Measurements from ENCODE around the gene CLRN2. TPM values are rescaled to one million over a fixed set of nuclear protein-coding genes. Genes with fewer than 3 reads are reported as not detected.

The CLRN2 gene
- total and polyA plus RNA-seq, 2 of the 4 experiments (the other 2 are of a cell fraction) = not detected

DNA sequence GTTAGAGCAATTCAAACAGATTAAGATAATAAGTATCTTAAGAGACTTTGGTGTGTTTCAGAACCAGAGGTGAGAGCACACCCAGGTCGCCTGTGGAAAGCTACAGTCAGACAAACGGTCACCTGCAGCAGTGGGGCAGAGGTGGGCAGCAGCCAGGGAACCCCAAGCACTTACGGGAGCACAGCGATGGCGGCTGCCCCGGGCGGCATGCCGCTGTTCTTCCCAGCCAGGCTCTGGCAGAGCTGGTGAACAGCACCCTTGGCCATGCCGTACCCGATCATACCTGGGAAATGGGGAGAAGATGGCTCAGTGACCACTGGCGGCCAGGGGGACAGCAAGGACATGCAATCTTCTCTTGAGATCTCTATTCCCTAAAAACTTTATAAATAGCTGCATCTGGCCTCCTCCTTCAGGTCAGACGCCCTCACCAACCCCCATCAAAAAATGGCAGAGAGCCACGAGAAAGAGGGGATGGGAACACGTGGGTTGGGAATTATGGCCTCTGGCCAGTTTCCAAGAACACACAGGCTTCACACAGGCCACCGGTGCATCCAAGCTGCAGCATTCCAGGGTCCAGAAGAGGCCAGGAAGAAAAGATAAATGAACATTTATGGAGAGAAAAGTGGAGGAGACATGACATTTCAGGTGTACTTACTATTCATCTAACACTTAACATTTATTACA lies 22.8 kb upstream of the CLRN2 start:
- no peak for TF ChIP-seq MAFK (IDR thresholded peaks at IDR 0.05; ENCODE audit: low read depth, low read length)
- TF ChIP-seq MAZ (IDR thresholded peaks at IDR 0.05; ENCODE audit: borderline replicate concordance, low read depth, low read length) = no peak
- TF ChIP-seq CTCF (conservative IDR thresholded peaks at IDR 0.05; ENCODE audit: low read depth, low read length) = no peak
- no peak for TF ChIP-seq POLR2A (IDR thresholded peaks at IDR 0.05; ENCODE audit: low read depth, low read length)
- no peak for TF ChIP-seq ELK1 (IDR thresholded peaks at IDR 0.05; ENCODE audit: borderline replicate concordance, low read depth, low read length)
- TF ChIP-seq FOS (IDR thresholded peaks at IDR 0.05; ENCODE audit: low read depth, low read length) = no peak
- TF ChIP-seq, protein P1, sequence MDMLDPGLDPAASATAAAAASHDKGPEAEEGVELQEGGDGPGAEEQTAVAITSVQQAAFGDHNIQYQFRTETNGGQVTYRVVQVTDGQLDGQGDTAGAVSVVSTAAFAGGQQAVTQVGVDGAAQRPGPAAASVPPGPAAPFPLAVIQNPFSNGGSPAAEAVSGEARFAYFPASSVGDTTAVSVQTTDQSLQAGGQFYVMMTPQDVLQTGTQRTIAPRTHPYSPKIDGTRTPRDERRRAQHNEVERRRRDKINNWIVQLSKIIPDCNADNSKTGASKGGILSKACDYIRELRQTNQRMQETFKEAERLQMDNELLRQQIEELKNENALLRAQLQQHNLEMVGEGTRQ (IDR thresholded peaks at IDR 0.05; ENCODE audit: low read depth, low read length) = no peak
- no peak for TF ChIP-seq BHLHE40 (IDR thresholded peaks at IDR 0.05; ENCODE audit: low read depth, low read length)
- no peak for TF ChIP-seq RAD21 (IDR thresholded peaks at IDR 0.05; ENCODE audit: low read length)
- TF ChIP-seq NFE2L2 (IDR thresholded peaks at IDR 0.05; ENCODE audit: low read depth, low read length) = no peak
- TF ChIP-seq RFX5 (IDR thresholded peaks at IDR 0.05; ENCODE audit: low read depth, low read length) = no peak
- no peak for TF ChIP-seq RCOR1 (IDR thresholded peaks at IDR 0.05; ENCODE audit: insufficient replicate concordance, low read length)
- TF ChIP-seq MXI1 (IDR thresholded peaks at IDR 0.05; ENCODE audit: borderline replicate concordance, low read depth, low read length) = no peak
- TF ChIP-seq CHD1 (IDR thresholded peaks at IDR 0.05; ENCODE audit: low read depth, low read length) = no peak
- no peak for TF ChIP-seq CEBPB (IDR thresholded peaks at IDR 0.05; ENCODE audit: low read depth, low read length)
- no peak for TF ChIP-seq SMC3 (IDR thresholded peaks at IDR 0.05; ENCODE audit: low read depth, low read length)
- in situ Hi-C loops (cut with MboI; ENCODE audit: low sequenced_read_pairs) = no loop called here
- DNase-seq (no peak), ATAC-seq (ENCODE audit: low read depth) (no peak)
- no peak overlapping the region for H3K4me2 ChIP-seq (ENCODE audit: low read depth, low read length)
- no peak overlapping the region for H2AK9ac ChIP-seq (replicated peaks; ENCODE audit: low read depth, low read length, poor library complexity)
- H3K36me3 ChIP-seq (ENCODE audit: control insufficient read depth, insufficient read depth, low read length) = peaks cover 28% of the 10 kb centered on the region
- H2BK5ac ChIP-seq (ENCODE audit: low read depth, low read length, poor library complexity, severe bottlenecking) = no peak overlapping the region
- peaks cover 3% of the 10 kb centered on the region; the same call in 1 of the 2 replicates for H3K4me1 ChIP-seq (ENCODE audit: control insufficient read depth, insufficient read depth, low read length)
- H2AK5ac ChIP-seq (ENCODE audit: low read depth, low read length) = no peak overlapping the region
- intact Hi-C loops (cut with micrococcal nuclease) = no loop called here
- no peak overlapping the region for H4K5ac ChIP-seq (ENCODE audit: low read depth, low read length)
- no peak overlapping the region for H2AFZ ChIP-seq (replicated peaks; ENCODE audit: low read length, poor library complexity)
- no peak overlapping the region for H4K8ac ChIP-seq (ENCODE audit: low read depth in 2 of 2, low read length in 2 of 2)
- CTCF ChIA-PET = no interaction called here
- no peak overlapping the region for H2BK15ac ChIP-seq (ENCODE audit: low read depth, low read length)
- H3K14ac ChIP-seq (replicated peaks; ENCODE audit: low read depth, low read length) = no peak overlapping the region
- H3K56ac ChIP-seq (ENCODE audit: extremely low read depth, insufficient read depth, low read length) = no peak overlapping the region
- WGBS, 2 experiments (ENCODE audit: extremely low coverage in 2 of 2, insufficient read length in 1 of 2) = 100% methylated on average over 7 of the region's 15 CpGs; no CpG with 5 or more reads in 1 of the 2 experiments
- H3K4ac ChIP-seq (ENCODE audit: low read depth, low read length) = no peak overlapping the region
- no peaks in the 10 kb centered on the region for H3K9me3 ChIP-seq (ENCODE audit: control insufficient read depth, insufficient read depth, low read length)
- POLR2A ChIA-PET (ENCODE audit: unreplicated experiment) = no interaction called here
- H4K91ac ChIP-seq (ENCODE audit: insufficient read depth, low read depth, low read length) = no peak overlapping the region
- dilution Hi-C loops (cut with HindIII; ENCODE audit: low sequenced_read_pairs, unreplicated experiment) = no loop called here
- H2BK20ac ChIP-seq (ENCODE audit: low read depth, low read length) = no peak overlapping the region
- H3K79me1 ChIP-seq (ENCODE audit: low read depth in 1 of 2, low read length in 2 of 2) = peaks cover 0 to 4% of the 10 kb centered on the region in 2 experiments; a peak in 2 of 4 replicates
- no peak overlapping the region for H3K27ac ChIP-seq (ENCODE audit: insufficient read depth, low read length)
- peaks cover 3% of the 10 kb centered on the region; the same call in 1 of the 2 replicates for H3K9me1 ChIP-seq (ENCODE audit: insufficient read depth, low read length)
- no peak overlapping the region for H3K9ac ChIP-seq (ENCODE audit: low read depth, low read length)
- H4K20me1 ChIP-seq (ENCODE audit: insufficient read depth, low read length) = no peaks in the 10 kb centered on the region
- no peak overlapping the region for H3K23ac ChIP-seq (ENCODE audit: low read depth, low read length)
- no peak overlapping the region for H3K18ac ChIP-seq (ENCODE audit: low read depth, low read length)
- no peaks in the 10 kb centered on the region for H3K27me3 ChIP-seq (ENCODE audit: control insufficient read depth, insufficient read depth, low read length)
- no peak overlapping the region for H3K4me3 ChIP-seq (ENCODE audit: insufficient read depth, low read depth, low read length)
- H2BK120ac ChIP-seq (ENCODE audit: low read depth, low read length) = no peak overlapping the region
- BruUV-seq (replicated peaks) = no TSS peak
